ENCODE data around the gene MANEA.
A peak's percentile ranks its signal among the peaks of the same experiment; 100 is the strongest.

MANEA gene

DNA sequence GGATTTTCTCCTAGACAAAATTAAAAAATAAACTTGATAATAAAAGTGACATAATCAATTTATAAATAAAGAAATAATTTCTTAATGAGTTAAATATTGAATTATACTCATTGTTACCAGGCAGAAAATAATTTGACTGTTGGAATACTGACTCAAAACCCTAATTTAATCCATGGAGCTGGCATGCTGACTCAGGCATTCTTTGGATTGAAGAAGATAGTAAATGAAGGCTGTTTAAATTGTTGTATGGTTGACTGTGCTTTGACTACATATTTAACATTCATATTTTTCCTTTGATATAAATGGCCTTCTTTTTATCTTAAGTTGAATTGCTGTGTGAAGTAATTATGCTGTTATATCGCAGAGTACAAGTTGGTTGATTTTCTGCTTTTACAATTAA lies 11.7 kb downstream of the MANEA start:
- DNase-seq, result no peak

- no peak for DNase-seq
Measured at GRCh38 chr6:95589826-95590570, 12.7 kb downstream of the MANEA start.

DNA sequence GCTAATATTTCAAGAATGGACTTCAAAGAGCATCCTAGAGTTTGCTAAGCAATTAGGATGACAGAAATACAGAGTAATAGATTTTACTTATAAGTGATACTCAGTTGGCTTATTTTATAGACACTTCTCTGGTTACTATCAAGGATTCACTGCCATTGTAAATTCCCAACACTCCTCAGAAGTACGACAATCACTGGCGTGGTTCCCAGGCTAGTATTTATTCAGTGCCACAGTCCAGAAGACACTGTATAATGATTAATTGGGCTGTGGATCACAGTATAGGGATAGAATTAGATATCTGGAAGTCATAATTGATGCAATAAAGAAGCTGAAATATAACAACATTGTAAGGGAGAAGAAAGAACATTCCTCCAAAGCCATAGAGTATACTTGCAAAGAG lies 15.7 kb downstream of the MANEA start:
- no peak for DNase-seq

GRCh38 chr6:95596021-95596420 lies 18.7 kb downstream of the MANEA start:
- DNase-seq, result no peak

- DNase-seq, result no peak
Measured at GRCh38 chr6:95599706-95600105, 22.4 kb downstream of the MANEA start.

- DNase-seq, result no peak
Measured at GRCh38 chr6:95601133-95601532, 23.8 kb downstream of the MANEA start.

- no peak for DNase-seq
Measured at GRCh38 chr6:95614094-95614493, 36.8 kb downstream of the MANEA start.

DNA sequence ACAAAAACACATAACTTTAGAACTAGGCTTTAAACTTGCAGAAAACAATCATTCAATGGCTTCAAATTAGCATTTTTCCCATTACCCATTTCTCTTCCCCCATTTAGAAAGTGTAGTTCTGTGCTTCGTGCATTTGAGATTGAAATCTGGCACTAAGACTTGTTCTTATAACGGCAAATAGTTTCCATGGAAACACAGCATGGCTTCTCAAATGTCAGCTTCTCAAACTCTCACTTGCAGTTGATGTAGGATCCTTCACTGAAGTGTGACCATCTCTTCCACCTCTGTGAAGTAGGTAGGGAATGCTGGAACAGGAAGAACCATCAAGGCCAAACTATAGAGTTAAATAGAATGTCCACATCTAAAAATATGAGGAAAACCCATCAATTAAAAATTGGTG lies 52.2 kb downstream of the MANEA start:
- no peak for DNase-seq

GRCh38 chr6:95636552-95637431 lies 59.5 kb downstream of the MANEA start:
- no peak for DNase-seq

GRCh38 chr6:95648636-95649035 lies 71.3 kb downstream of the MANEA start:
- DNase-seq, result no peak

- DNase-seq, result no peak
Measured at GRCh38 chr6:95649451-95649850, 72.1 kb downstream of the MANEA start.

DNA sequence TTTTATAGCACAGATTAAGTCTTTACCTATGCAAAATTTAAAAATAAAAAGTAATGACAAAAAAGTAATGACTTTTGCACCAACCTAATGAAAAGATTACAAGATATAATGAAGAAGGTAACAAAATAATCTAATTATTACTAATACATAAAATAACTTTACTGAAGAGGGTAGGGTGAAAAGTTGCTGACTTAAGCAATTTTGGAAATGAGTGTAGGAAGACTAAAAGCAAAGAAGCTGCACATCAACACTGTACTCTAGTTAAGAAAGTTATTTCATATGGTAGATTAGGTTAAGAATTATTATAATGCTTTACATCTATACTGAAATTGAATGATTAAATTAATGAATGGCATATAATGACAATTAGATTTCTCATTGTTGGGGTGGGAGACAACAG lies 76.8 kb downstream of the MANEA start:
- no peak for DNase-seq

- DNase-seq, result peak; percentile 18
Measured at GRCh38 chr6:95658886-95659285, 81.6 kb downstream of the MANEA start.

All from NCI-H1092 (cell line).